HepG2 (cell line): ENCODE results near the gene ADGRD1. TPM values are rescaled to one million over a fixed set of nuclear protein-coding genes. Genes with fewer than 3 reads are reported as not detected.

Source experiments
- DNMT3B ChIP-seq: conservative IDR thresholded peaks from 2 replicates; pipeline ENCODE4 v1.6.1; 2016; ENCODE audit warnings: missing biosample characterization, control low read depth
- ELF3 ChIP-seq: IDR thresholded peaks from 2 replicates; pipeline ENCODE4 v1.6.1; 2016; ENCODE audit warnings: missing genetic modification reagents, missing compliant biosample characterization
- ESRRA ChIP-seq: sonication (generic); formaldehyde crosslinking; IDR thresholded peaks from 2 replicates; pipeline ENCODE4 v1.5.1; 2020; ENCODE audit warnings: mild to moderate bottlenecking, low read depth, missing genetic modification reagents
- NFKB2 ChIP-seq: sonication (generic); formaldehyde crosslinking; IDR thresholded peaks from 2 replicates; pipeline ENCODE4 v1.4.0; 2020; ENCODE audit warnings: missing genetic modification reagents, borderline replicate concordance
- NR2F6 ChIP-seq, 2 experiments: IDR thresholded peaks; 2 replicates each; pipeline ENCODE4 v1.6.1; 2016; ENCODE audit warnings: antibody characterized with exemption in 1 of 2, mild to moderate bottlenecking in 1 of 2
- PHB2 ChIP-seq: fragments of 450-650 bp; IDR thresholded peaks from 2 replicates; pipeline ENCODE4 v1.6.1; 2018; ENCODE audit not compliant: partially characterized antibody
- RXRB ChIP-seq: IDR thresholded peaks from 2 replicates; pipeline ENCODE4 v1.6.1; 2016; ENCODE audit warnings: borderline replicate concordance, missing genetic modification reagents, missing compliant biosample characterization
- SMYD3 ChIP-seq: sonication (generic); formaldehyde crosslinking; IDR thresholded peaks from 2 replicates; pipeline ENCODE4 v1.8.1; 2023; ENCODE audit warnings: mild to moderate bottlenecking, missing genetic modification reagents
- TCF12 ChIP-seq, 2 experiments: fragments of 450-650 bp in 1 of 2; sonication (generic) in 1 of 2; formaldehyde crosslinking in 1 of 2; IDR thresholded peaks; 2 replicates each; pipeline versions ENCODE4 v1.6.1 to v1.8.0; 2017 to 2022; ENCODE audit warnings: antibody characterized with exemption in 1 of 2, mild to moderate bottlenecking in 1 of 2, missing genetic modification reagents in 1 of 2, moderate library complexity in 1 of 2
- ZBTB38 ChIP-seq: sonication (generic); formaldehyde crosslinking; IDR thresholded peaks from 2 replicates; pipeline ENCODE4 v1.5.1; 2020; ENCODE audit warnings: mild to moderate bottlenecking, missing genetic modification reagents
- ZBTB42 ChIP-seq: sonication (generic); formaldehyde crosslinking; IDR thresholded peaks from 2 replicates; pipeline ENCODE4 v1.5.0; 2020; ENCODE audit warnings: mild to moderate bottlenecking, missing genetic modification reagents
- ZBTB49 ChIP-seq: sonication (generic); formaldehyde crosslinking; IDR thresholded peaks from 2 replicates; pipeline ENCODE4 v1.4.0; 2020; ENCODE audit warnings: missing genetic modification reagents, borderline replicate concordance
- ZBTB8A ChIP-seq: sonication (generic); formaldehyde crosslinking; IDR thresholded peaks from 2 replicates; pipeline ENCODE4 v1.4.0; 2020; ENCODE audit warnings: mild to moderate bottlenecking, low read depth, missing genetic modification reagents, borderline replicate concordance
- ZNF33A ChIP-seq: sonication (generic); formaldehyde crosslinking; IDR thresholded peaks from 2 replicates; pipeline ENCODE4 v1.5.1; 2020; ENCODE audit warnings: missing genetic modification reagents, mild to moderate bottlenecking, moderate library complexity, borderline replicate concordance
- ZNF501 ChIP-seq: sonication (generic); formaldehyde crosslinking; IDR thresholded peaks from 2 replicates; pipeline ENCODE4 v1.5.1; 2020; ENCODE audit warnings: mild to moderate bottlenecking, moderate library complexity, missing genetic modification reagents
- polyA plus RNA-seq, 8 experiments: library from polyadenylated mRNA; depleted of rRNA in 3 of 8; stranded (reverse) in 7 of 8; unstranded in 1 of 8; fragments of >200 nt; fragmentation: Illumina TruSeq in 4 of 8; extraction: Trizol in 4 of 8; gene quantifications; 2 replicates each; pipeline versions ENCODE4 v1.2.1 to v1.2.3, GENCODE V29; 2011 to 2016; ENCODE audit warnings: low read depth in 4 of 8, missing spikeins in 1 of 8, mixed read lengths in 1 of 8; ENCODE audit not compliant: insufficient read depth in 1 of 8
- total RNA-seq, 5 experiments: library from RNA; depleted of rRNA; stranded (reverse); fragments of >200 nt; fragmentation: Illumina TruSeq; extraction: Trizol; gene quantifications; 2 replicates each; pipeline ENCODE4 v1.2.3, GENCODE V29; 2016; ENCODE audit warnings: low read depth in 1 of 5
- TF ChIP-seq, protein P1 (sequence below): sonication (generic); formaldehyde crosslinking; IDR thresholded peaks from 2 replicates; pipeline ENCODE4 v1.4.0; 2020; ENCODE audit warnings: mild to moderate bottlenecking, missing genetic modification reagents
- TF ChIP-seq, protein P2 (sequence below): sonication (generic); formaldehyde crosslinking; IDR thresholded peaks from 2 replicates; pipeline ENCODE4 v1.4.0; 2020; ENCODE audit warnings: missing genetic modification reagents
- TF ChIP-seq, protein P3 (sequence below): sonication (generic); formaldehyde crosslinking; IDR thresholded peaks from 2 replicates; pipeline ENCODE4 v1.8.0; 2022; ENCODE audit warnings: low read depth, missing genetic modification reagents

ADGRD1 gene
- total and polyA plus RNA-seq, 2 of the 13 experiments (the other 11 are each of a cell fraction or from before 2014, with no cell fraction given) = 0.46 to 12.4 TPM

- TF ChIP-seq ZBTB42 (CRISPR knock-in tag) (no peak), NR2F6 (IDR thresholded peaks at IDR 0.05) (no peak), NR2F6 (CRISPR knock-in tag; IDR thresholded peaks at IDR 0.05) (0 out of 2 replicates have a peak, but pooled peaks have one; percentile 23), ESRRA (CRISPR knock-in tag) (peak; percentile 74; the same call in 1 of the 2 replicates), ZBTB8A (CRISPR knock-in tag) (no peak), PHB2 (no peak), ZBTB38 (CRISPR knock-in tag) (peak; percentile 97), SMYD3 (CRISPR knock-in tag) (0 out of 2 replicates have a peak, but pooled peaks have one; percentile 34), RXRB (peak; percentile 75), ZNF501 (CRISPR knock-in tag) (peak; percentile 94), NFKB2 (CRISPR knock-in tag) (0 out of 2 replicates have a peak, but pooled peaks have one; percentile 41), DNMT3B (CRISPR knock-in tag) (0 out of 2 replicates have a peak, but pooled peaks have one; percentile 40), ZBTB49 (CRISPR knock-in tag) (no peak), TCF12 (IDR thresholded peaks at IDR 0.05) (no peak), TCF12 (CRISPR knock-in tag; IDR thresholded peaks at IDR 0.05) (no peak), ELF3 (peak; percentile 56), ZNF33A (CRISPR knock-in tag) (0 out of 2 replicates have a peak, but pooled peaks have one; percentile 12)
- TF ChIP-seq, protein P1, sequence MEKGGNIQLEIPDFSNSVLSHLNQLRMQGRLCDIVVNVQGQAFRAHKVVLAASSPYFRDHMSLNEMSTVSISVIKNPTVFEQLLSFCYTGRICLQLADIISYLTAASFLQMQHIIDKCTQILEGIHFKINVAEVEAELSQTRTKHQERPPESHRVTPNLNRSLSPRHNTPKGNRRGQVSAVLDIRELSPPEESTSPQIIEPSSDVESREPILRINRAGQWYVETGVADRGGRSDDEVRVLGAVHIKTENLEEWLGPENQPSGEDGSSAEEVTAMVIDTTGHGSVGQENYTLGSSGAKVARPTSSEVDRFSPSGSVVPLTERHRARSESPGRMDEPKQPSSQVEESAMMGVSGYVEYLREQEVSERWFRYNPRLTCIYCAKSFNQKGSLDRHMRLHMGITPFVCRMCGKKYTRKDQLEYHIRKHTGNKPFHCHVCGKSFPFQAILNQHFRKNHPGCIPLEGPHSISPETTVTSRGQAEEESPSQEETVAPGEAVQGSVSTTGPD (CRISPR knock-in tag) = no peak
- TF ChIP-seq, protein P2, sequence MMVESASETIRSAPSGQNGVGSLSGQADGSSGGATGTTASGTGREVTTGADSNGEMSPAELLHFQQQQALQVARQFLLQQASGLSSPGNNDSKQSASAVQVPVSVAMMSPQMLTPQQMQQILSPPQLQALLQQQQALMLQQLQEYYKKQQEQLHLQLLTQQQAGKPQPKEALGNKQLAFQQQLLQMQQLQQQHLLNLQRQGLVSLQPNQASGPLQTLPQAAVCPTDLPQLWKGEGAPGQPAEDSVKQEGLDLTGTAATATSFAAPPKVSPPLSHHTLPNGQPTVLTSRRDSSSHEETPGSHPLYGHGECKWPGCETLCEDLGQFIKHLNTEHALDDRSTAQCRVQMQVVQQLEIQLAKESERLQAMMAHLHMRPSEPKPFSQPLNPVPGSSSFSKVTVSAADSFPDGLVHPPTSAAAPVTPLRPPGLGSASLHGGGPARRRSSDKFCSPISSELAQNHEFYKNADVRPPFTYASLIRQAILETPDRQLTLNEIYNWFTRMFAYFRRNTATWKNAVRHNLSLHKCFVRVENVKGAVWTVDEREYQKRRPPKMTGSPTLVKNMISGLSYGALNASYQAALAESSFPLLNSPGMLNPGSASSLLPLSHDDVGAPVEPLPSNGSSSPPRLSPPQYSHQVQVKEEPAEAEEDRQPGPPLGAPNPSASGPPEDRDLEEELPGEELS = no peak
- TF ChIP-seq, protein P3, sequence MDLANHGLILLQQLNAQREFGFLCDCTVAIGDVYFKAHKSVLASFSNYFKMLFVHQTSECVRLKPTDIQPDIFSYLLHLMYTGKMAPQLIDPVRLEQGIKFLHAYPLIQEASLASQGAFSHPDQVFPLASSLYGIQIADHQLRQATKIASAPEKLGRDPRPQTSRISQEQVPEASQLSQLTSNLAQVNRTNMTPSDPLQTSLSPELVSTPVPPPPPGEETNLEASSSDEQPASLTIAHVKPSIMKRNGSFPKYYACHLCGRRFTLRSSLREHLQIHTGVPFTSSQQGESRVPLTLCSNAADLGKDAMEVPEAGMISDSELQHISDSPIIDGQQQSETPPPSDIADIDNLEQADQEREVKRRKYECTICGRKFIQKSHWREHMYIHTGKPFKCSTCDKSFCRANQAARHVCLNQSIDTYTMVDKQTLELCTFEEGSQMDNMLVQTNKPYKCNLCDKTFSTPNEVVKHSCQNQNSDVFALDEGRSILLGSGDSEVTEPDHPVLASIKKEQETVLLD (CRISPR knock-in tag) = 0 out of 2 replicates have a peak, but pooled peaks have one; percentile 18
These were observed 33.5 kb upstream of the ADGRD1 start (continued) for GRCh38 chr12:130920119-130920703.
